PC-3 (cell line): ENCODE measurements around the gene SEMA3B.

Experiments
- EZH2 ChIP-seq: fragments of 300-600 bp; sonication (generic); IDR thresholded peaks from one replicate; pipeline ENCODE4 v1.6.1; 2017; ENCODE audit warnings: antibody characterized with exemption, mild to moderate bottlenecking, low read length; ENCODE audit not compliant: unreplicated experiment
- EZH2phosphoT487 ChIP-seq: fragments of 300-600 bp; sonication (generic); IDR thresholded peaks from 2 replicates; pipeline ENCODE4 v1.6.1; 2018; ENCODE audit warnings: mild to moderate bottlenecking, antibody characterized with exemption, low read length, borderline replicate concordance
- TF ChIP-seq, protein P1 (sequence below): fragments of 300-600 bp; sonication (generic); conservative IDR thresholded peaks from 2 replicates; pipeline ENCODE4 v1.5.1; 2017; ENCODE audit warnings: antibody characterized with exemption, low read depth, mild to moderate bottlenecking, low read length

DNA sequence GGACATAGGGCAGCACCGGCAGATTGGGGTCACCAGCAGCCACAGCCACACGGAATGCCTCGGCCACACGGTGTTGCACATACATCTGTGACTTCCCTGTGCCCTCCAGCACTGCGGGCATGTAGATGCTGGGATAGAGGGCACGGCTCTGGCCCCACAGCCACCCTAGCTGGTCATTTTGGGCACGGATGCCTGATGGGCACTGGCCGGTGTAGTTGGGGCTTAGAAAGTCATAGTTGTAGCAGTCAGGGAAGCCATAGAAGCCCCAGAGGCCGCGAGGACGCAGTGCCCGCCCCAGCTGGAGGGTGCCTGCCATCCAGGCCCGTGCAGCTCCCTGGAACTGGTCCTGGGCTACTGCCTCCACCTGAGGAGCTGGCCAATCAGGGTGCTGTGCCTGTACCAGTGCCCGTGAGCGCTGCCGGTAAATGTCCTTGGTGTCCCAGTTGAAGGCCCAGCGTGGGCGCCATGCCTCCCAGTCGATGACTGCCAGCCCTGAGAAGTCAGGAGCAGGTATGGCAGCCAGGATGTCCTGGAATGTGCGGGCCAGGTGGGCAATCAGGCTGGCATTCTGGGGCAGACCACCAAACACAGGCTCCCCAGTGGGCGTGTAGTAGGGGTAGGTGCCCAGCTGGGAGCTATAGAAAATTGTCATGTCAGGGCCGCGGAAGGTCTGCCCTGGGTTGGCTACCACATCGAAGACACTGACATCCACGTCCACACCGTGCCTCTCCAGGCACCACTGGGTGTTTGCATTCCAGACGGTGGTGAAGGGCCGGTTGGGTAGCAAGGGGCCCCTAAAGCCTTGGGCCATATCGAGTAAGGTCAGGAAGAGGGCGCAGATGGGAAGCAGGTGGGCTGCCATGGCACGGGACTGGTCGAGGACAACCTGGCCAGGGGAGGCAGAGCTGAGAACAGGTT is 33.4 kb downstream of the SEMA3B start:
- TF ChIP-seq, protein P1, sequence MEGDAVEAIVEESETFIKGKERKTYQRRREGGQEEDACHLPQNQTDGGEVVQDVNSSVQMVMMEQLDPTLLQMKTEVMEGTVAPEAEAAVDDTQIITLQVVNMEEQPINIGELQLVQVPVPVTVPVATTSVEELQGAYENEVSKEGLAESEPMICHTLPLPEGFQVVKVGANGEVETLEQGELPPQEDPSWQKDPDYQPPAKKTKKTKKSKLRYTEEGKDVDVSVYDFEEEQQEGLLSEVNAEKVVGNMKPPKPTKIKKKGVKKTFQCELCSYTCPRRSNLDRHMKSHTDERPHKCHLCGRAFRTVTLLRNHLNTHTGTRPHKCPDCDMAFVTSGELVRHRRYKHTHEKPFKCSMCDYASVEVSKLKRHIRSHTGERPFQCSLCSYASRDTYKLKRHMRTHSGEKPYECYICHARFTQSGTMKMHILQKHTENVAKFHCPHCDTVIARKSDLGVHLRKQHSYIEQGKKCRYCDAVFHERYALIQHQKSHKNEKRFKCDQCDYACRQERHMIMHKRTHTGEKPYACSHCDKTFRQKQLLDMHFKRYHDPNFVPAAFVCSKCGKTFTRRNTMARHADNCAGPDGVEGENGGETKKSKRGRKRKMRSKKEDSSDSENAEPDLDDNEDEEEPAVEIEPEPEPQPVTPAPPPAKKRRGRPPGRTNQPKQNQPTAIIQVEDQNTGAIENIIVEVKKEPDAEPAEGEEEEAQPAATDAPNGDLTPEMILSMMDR, result no peak
- no peak for TF ChIP-seq EZH2
- no peak for TF ChIP-seq EZH2phosphoT487
